Upper lobe of left lung (tissue), 6 donors: ENCODE measurements around the gene POF1B. TPM values are rescaled to one million over a fixed set of nuclear protein-coding genes. Genes with fewer than 3 reads are reported as not detected.

Experiments used
- ATAC-seq, 2 donors: fragments of 200-7000 bp; cut with Tn5 transposase; one replicate each; pipeline ENCODE4 v1.9.1; 2022; ENCODE audit warnings: mild to moderate bottlenecking in 2 of 2, moderate library complexity in 2 of 2; ENCODE audit not compliant: low FRiP score in 2 of 2
- DNase-seq, 2 donors: peaks; one replicate each; pipeline ENCODE4 v3.0.0-alpha.2; 2019 to 2020
- H3K27ac ChIP-seq, 4 donors: fragments of 200-600 bp; sonication (generic); one replicate each; pipeline ENCODE4 v1.5.1; 2016 to 2019
- H3K27me3 ChIP-seq, 4 donors: fragments of 200-600 bp; sonication (generic); one replicate each; pipeline ENCODE4 v1.5.1; 2017 to 2019
- H3K36me3 ChIP-seq, 4 donors: fragments of 200-600 bp; sonication (generic); one replicate each; pipeline ENCODE4 v1.5.1; 2016 to 2019
- H3K4me1 ChIP-seq, 4 donors: fragments of 200-600 bp; sonication (generic); one replicate each; pipeline ENCODE4 v1.5.1; 2018 to 2019
- H3K4me3 ChIP-seq, 4 donors: fragments of 200-600 bp; sonication (generic); one replicate each; pipeline ENCODE4 v1.5.1; 2017 to 2019; ENCODE audit warnings: mild to moderate bottlenecking in 2 of 4, moderate library complexity in 1 of 4
- H3K9me3 ChIP-seq, 4 donors: fragments of 200-600 bp; sonication (generic); one replicate each; pipeline ENCODE4 v1.5.1; 2018 to 2019
- EP300 ChIP-seq, 4 donors: sonication (generic); formaldehyde crosslinking; IDR thresholded peaks; one replicate each; pipeline ENCODE4 v1.5.1; 2017; ENCODE audit warnings: antibody characterized with exemption in 4 of 4, control low read depth in 2 of 4
- POLR2A ChIP-seq, 4 donors: fragments of 450-650 bp; IDR thresholded peaks; one replicate each; pipeline ENCODE4 v1.5.1; 2016 to 2017; ENCODE audit warnings: antibody characterized with exemption in 4 of 4, mild to moderate bottlenecking in 2 of 4
- POLR2AphosphoS5 ChIP-seq, 2 donors: sonication (generic); formaldehyde crosslinking; IDR thresholded peaks; one replicate each; pipeline ENCODE4 v1.5.1; 2017; ENCODE audit warnings: antibody characterized with exemption in 2 of 2
- WGBS, 2 donors: methylation state at CpG; one replicate each; pipeline ENCODE4 v1.1.5; 2017 to 2018; 5-methylcytosine and 5-hydroxymethylcytosine counted together
- total RNA-seq, 6 donors: library from RNA; depleted of rRNA in 4 of 6; stranded (reverse); fragments of >200 nt in 4 of 6; gene quantifications; one replicate each; pipeline versions ENCODE4 v1.1.0 to v1.2.1, GENCODE V29; 2016 to 2021
- TF ChIP-seq, protein P1 (sequence below), 6 experiments: fragments of 450-650 bp in 4 of 6; fragments of 200-600 bp in 2 of 6; sonication (generic) in 2 of 6; IDR thresholded peaks; one replicate each; pipeline ENCODE4 v1.5.1; 2016 to 2019; ENCODE audit warnings: antibody characterized with exemption in 6 of 6
- donor health status: DM: no; HTN: no; CAD: no; lungs with moderate emphysema.
- donor health status: DM: no; HTN: yes; CAD: no; lungs with severe emphysema.

The POF1B gene
- total RNA-seq, 6 donors from 2014 or later = 1.0 to 5.8 (median 2.5) TPM

GRCh38 chrX:85391185-85391877 lies 11.9 kb upstream of the POF1B start:
- Histone ChIP-seq H3K9me3 (no peaks in the 10 kb centered on the region), H3K36me3 (no peaks in the 10 kb centered on the region), H3K27me3 (no peaks in the 10 kb centered on the region), H3K27ac (no peak overlapping the region), H3K4me1 (no peaks in the 10 kb centered on the region), H3K4me3 (no peak overlapping the region)
- 11 to 33% methylated on average over 1 of the region's 1 CpG for WGBS, 2 donors
- TF ChIP-seq EP300 (IDR thresholded peaks at IDR 0.05) = no peak
- no peak for TF ChIP-seq POLR2AphosphoS5 (IDR thresholded peaks at IDR 0.05)
- TF ChIP-seq POLR2A (IDR thresholded peaks at IDR 0.05) = no peak
- TF ChIP-seq, protein P1, sequence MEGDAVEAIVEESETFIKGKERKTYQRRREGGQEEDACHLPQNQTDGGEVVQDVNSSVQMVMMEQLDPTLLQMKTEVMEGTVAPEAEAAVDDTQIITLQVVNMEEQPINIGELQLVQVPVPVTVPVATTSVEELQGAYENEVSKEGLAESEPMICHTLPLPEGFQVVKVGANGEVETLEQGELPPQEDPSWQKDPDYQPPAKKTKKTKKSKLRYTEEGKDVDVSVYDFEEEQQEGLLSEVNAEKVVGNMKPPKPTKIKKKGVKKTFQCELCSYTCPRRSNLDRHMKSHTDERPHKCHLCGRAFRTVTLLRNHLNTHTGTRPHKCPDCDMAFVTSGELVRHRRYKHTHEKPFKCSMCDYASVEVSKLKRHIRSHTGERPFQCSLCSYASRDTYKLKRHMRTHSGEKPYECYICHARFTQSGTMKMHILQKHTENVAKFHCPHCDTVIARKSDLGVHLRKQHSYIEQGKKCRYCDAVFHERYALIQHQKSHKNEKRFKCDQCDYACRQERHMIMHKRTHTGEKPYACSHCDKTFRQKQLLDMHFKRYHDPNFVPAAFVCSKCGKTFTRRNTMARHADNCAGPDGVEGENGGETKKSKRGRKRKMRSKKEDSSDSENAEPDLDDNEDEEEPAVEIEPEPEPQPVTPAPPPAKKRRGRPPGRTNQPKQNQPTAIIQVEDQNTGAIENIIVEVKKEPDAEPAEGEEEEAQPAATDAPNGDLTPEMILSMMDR (IDR thresholded peaks at IDR 0.05) = no peak
- no peak for ATAC-seq
- DNase-seq = no peak

- no peaks in the 10 kb centered on the region for H3K4me1 ChIP-seq
- TF ChIP-seq, protein P1 (IDR thresholded peaks at IDR 0.05) = no peak
- TF ChIP-seq EP300 (IDR thresholded peaks at IDR 0.05) (no peak), POLR2AphosphoS5 (IDR thresholded peaks at IDR 0.05) (no peak), POLR2A (IDR thresholded peaks at IDR 0.05) (no peak)
- no peaks in the 10 kb centered on the region for H3K27me3 ChIP-seq
- no peaks in the 10 kb centered on the region for H3K36me3 ChIP-seq
- ATAC-seq = no peak
- no peaks in the 10 kb centered on the region for H3K9me3 ChIP-seq
- H3K4me3 ChIP-seq = no peak overlapping the region
- DNase-seq = no peak
- no peak overlapping the region for H3K27ac ChIP-seq
- 72 to 84% methylated on average over 3 of the region's 3 CpGs for WGBS, 2 donors
Observed at GRCh38 chrX:85381602-85382001, 2.1 kb upstream of the POF1B start.

GRCh38 chrX:85378461-85378860 lies 1.0 kb downstream of the POF1B start:
- no peaks in the 10 kb centered on the region for H3K27me3 ChIP-seq
- H3K9me3 ChIP-seq = no peaks in the 10 kb centered on the region
- no peak for ATAC-seq
- DNase-seq = no peak
- no peak overlapping the region for H3K4me3 ChIP-seq
- TF ChIP-seq, protein P1 (IDR thresholded peaks at IDR 0.05) = no peak
- TF ChIP-seq EP300 (IDR thresholded peaks at IDR 0.05) (no peak), POLR2AphosphoS5 (IDR thresholded peaks at IDR 0.05) (no peak), POLR2A (IDR thresholded peaks at IDR 0.05) (no peak)
- WGBS, 2 donors = 35 to 65% methylated on average over 2 of the region's 2 CpGs
- no peaks in the 10 kb centered on the region for H3K4me1 ChIP-seq
- H3K36me3 ChIP-seq = no peaks in the 10 kb centered on the region
- no peak overlapping the region for H3K27ac ChIP-seq

DNA sequence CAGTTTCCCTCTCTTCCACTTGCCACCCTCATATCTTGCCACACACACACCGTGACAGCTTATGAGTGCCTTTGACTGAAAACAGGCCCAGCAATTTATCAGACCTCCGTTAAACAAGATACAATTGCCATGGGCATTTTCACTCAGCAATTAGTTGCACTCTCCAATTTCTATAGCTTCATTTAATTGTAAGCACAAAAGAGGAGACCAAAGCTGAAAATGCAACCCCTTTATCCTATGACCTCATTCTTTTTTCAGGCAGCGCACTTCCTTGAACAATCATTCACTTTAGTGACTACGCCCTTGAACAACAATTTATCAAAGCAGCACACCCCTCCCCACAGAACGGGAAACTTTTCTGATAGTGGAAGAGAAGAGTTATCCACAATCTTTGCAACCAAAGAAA lies 4.1 kb downstream of the POF1B start:
- DNase-seq (no peak), ATAC-seq (no peak)
- Histone ChIP-seq H3K9me3 (no peaks in the 10 kb centered on the region), H3K4me3 (no peak overlapping the region), H3K27me3 (no peaks in the 10 kb centered on the region), H3K27ac (no peak overlapping the region), H3K4me1 (no peaks in the 10 kb centered on the region), H3K36me3 (no peaks in the 10 kb centered on the region)
- WGBS, 2 donors = 25 to 41% methylated on average over 5 of the region's 5 CpGs
- TF ChIP-seq POLR2AphosphoS5 (IDR thresholded peaks at IDR 0.05) (no peak), EP300 (IDR thresholded peaks at IDR 0.05) (no peak), POLR2A (IDR thresholded peaks at IDR 0.05) (no peak)

DNA sequence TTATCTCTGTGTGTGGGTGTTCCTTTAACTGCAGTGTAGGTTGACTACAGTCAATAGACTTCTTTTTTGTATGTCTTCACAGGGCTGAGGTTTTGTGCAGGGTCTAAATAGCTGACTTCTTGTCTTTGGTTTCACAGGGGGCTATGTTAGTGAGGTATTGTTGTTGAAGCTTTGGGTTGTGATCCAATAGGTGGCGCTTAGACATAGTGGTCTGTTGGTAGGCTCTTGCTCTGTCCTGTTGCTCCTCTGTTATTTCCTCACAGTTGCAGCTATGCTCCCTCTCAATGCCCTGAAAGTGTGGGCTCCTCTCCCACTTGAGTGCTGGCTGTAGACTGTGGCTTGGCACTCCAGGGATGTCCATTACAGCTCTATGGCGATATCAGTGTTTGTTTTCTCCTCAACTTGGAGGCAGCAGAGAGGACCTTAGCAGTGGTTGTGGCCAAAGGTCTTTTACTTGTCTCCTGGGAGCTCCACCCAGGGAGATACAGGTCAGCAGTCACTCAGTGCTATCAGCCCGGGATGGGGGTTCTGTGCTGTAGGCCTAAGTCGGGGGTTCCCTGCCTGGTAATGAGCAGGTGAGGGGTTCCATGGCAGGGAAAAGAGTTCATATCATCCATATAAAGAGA lies 14.0 kb downstream of the POF1B start:
- 46 to 63% methylated on average over 2 to 4 of the region's 4 CpGs for WGBS, 2 donors

More for the DNA sequence above, 14.0 kb downstream of the POF1B start:
- no peaks in the 10 kb centered on the region for H3K4me1 ChIP-seq
- H3K27ac ChIP-seq = no peak overlapping the region
- H3K27me3 ChIP-seq = no peaks in the 10 kb centered on the region
- no peaks in the 10 kb centered on the region for H3K9me3 ChIP-seq
- DNase-seq (no peak), ATAC-seq (no peak)
- H3K4me3 ChIP-seq = no peak overlapping the region
- TF ChIP-seq POLR2AphosphoS5 (IDR thresholded peaks at IDR 0.05) = no peak
- TF ChIP-seq EP300 (IDR thresholded peaks at IDR 0.05) = no peak
- TF ChIP-seq POLR2A (IDR thresholded peaks at IDR 0.05) = no peak
- TF ChIP-seq, protein P1 (IDR thresholded peaks at IDR 0.05) = no peak
- no peaks in the 10 kb centered on the region for H3K36me3 ChIP-seq
